Measurements from ENCODE around the gene TNFRSF18.
"Not testable (repeated sequence)": the region's sequence is repeated elsewhere in the genome, so short reads cannot be mapped to it uniquely, and the experiment has no call there.

Gene TNFRSF18, protein sequence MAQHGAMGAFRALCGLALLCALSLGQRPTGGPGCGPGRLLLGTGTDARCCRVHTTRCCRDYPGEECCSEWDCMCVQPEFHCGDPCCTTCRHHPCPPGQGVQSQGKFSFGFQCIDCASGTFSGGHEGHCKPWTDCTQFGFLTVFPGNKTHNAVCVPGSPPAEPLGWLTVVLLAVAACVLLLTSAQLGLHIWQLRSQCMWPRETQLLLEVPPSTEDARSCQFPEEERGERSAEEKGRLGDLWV

DNA sequence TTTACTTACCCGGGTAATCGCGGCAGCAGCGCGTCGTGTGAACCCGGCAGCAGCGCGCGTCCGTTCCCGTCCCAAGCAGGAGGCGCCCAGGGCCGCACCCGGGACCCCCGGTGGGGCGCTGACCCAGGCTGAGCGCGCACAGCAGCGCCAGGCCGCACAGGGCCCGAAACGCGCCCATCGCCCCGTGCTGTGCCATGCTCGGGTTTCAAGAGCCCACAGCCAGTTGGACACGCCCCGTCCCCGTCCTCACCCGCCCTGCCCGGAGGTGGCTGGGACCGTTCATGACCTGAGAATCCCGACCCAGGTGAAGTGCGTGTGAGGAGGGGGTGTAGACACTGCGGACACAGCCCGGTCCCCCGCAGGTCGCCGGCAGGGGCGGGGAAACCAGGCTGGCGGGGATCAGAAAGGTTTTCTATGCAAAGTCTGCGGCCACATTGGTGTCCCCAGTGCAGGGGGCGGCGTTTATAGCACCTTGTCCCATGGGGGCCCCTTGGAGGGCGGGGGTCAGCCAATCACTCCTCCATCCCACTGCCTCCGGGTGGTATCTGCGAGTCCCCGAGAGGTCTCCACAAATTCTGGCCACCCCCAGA lies at the start of gene TNFRSF18:
TNFRSF18 (minus strand) TSS at position 217 of the 590 bp plus-strand sequence; CDS start at position 196, 21 bp downstream.
- DNase-seq (ENCODE audit: low spot score): no peak

DNA sequence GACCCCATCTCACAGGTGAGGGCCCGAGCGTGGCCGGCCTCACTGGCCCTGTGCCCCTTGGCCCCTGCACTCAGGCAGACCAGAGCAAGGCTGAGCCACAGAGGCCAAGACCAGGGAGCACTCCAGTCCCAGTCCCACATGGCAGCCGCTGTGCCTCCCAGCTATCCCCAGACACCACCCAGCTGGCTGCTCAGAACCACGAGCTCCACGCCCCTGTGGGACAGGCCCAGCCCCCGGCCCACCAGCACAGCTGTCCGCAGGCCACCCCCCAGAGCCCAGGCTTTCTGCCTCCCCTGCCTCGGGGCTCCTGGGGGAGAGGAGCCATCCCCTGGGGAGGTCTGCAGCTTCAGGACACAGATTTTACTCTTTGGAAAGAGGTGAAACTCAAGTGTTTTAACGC lies 49.2 kb upstream of the TNFRSF18 start:
- DNase-seq (ENCODE audit: low spot score): no peak

DNA sequence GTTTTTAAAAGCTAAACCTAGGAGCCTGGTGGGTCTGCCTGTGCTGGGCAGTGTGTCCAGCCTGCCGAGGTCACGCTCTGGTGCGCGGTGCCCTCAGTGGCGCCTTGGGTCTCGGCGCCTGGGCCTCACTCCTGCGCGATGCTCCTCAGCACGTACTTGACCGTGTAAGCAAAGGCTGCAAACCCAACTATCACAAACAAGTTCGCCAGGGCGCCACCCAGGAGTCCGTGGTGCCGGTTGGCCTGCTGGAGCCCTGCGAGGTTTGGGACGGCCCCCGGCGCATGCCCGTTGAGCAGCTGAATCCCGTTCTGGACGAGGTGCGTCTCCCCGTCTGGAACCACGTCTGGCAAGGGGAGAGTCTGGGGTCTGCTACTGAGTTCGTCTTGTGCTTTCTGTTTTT lies 48.7 kb upstream of the TNFRSF18 start:
- no peak for DNase-seq (ENCODE audit: low spot score)

DNA sequence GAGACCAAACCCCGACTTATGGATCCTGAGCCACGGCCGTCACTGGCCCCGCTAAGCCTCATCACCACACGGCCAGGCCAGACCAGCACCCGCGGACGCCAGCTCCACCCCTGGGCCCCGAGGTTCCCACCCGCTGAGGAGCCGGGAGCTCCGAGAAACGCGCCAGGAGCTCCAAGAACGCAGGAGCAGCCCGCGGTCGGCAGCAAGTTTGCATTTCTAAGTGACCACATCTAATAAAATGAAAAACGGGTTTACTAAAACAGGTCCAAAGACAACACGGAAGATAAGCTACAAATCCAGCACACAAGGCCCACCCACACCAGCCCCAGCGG lies 48.2 kb upstream of the TNFRSF18 start:
- DNase-seq (ENCODE audit: low spot score): no peak

DNA sequence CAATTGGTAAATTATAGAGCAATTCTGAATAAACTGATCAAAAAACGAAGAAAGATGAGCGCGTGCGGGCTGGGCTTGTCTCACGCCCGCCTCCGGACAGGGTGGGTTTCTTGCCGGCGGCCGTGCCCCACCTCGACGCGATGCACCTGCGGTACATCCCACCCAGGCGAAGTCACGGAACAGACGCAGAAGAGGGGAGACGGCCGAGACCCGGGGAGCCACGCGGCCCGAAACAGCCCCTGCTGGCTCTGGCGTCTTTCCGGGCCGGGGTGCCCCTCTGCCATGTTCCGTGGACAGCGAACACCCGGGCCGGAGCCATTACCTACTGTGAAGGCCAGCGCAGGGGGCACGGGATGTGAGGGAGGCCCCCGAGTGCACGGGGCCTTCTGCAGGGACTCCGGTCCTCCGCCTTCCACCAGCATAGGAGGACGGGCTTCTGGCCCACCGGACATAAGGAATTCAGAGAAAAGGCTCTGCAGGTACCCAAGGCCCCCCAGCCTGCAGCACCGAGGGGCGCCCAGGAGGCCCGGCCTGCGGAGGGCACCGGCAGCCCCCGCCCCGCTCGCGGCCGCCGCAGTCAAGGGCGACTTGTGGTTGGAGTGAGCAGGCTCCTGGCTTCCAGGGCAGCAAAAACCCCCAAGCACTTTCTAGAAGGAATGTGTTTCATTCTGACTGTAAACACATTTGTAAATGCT lies 47.7 kb upstream of the TNFRSF18 start:
- DNase-seq (ENCODE audit: low spot score): no peak

DNA sequence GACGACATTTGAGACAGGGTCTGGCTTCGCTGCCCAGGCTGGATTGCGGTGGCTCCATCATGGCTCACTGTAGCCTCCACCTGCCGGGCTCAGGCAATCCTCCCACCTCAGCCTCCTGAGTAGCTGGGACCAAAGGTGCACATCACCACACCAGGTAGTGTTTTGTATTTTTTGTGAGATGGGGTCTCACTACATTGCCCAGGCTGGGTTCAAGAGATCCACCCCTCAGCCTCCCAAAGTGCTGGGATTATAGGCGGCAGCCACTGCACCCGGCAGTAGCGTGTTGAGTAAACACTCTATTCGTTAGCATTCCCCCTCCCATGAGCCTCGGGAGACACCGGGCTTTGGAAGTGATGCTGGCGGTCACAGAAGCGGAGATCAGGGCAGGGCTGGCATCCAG lies 46.9 kb upstream of the TNFRSF18 start:
- DNase-seq (ENCODE audit: low spot score): no peak

DNA sequence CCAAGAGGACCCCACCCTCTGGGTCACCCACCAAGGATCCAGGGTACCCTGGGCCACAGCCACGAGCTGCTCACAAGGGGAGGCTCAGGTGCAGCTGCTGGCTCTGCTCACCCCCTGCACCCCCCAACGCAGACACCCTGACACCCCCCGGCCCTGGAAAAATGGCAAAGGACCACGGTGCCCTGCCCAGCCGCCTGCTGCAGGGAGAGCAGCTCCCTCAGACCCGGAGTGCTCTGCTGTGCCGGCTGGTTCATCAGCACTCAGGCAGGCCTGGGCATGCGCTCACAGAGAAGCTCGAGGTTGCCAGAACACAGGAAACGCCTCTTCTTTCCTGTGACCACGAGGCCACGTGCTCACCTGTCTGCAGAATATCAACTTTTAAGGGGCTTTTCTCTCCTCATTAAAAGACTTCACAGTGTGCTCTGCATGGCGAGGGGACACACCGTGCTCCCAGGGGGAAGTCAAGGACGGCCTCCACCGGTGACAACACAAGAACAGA lies 44.4 kb upstream of the TNFRSF18 start:
- DNase-seq (ENCODE audit: low spot score): no peak

DNA sequence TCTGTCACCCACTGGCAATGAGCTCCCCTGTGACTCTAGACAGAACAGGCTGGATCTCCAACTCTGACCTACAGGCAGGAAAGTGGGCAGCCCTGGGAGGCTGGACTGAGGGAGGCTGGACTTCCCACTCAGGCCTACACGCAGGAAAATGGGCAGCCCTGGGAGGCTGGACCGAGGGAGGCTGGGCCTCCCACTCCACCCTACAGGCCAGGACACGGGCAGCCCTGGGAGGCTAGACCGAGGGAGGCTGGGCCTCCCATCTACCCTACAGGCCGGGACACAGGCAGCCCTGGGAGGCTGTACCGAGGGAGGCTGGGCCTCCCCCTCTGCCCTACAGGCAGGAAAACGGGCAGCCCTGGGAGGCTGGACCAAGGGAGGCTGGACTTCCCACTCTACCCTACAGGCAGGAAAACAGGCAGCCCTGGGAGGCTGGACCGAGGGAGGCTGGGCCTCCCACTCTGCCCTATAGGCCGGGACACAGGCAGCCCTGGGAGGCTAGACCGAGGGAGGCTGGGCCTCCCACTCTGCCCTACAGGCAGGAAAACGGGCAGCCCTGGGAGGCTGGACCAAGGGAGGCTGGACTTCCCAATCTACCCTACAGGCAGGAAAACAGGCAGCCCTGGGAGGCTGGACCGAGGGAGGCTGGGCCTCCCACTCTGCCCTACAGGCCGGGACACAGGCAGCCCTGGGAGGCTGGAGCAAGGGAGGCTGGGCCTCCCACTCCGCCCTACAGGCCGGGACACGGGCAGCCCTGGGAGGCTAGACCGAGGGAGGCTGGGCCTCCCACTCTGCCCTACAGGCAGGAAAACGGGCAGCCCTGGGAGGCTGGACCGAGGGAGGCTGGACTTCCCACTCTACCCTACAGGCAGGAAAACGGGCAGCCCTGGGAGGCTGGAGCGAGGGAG lies 41.9 kb upstream of the TNFRSF18 start:
- not testable (repeated sequence) for DNase-seq (ENCODE audit: low spot score)

DNA sequence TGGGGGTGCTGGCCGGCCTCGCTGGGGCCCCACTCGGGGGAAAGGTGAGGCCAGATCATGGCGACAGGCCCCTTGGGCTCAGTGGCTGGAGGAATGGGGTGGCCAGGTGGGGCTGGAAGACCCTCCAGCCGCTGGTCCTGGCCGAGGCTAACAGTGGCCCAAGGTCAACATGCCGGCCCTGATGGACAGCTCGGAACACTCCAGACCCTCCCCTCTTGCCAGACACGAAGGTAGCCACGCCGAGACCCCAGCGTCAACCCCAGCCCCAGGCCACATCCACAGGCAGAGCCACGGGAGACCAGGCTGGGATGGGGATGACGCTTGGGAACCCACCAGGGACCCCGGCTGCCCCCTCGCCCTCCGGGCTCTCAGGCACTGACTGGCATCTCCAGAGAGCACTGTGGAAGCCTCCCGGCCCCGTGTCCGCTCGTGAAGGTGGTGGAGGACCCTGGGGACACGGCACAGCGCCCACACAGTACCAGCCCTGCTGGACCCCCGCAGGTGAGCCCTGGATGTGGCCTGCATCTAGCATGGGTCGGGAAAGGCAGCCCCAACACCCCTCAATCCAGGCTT lies 41.0 kb upstream of the TNFRSF18 start:
- DNase-seq (ENCODE audit: low spot score): no peak

DNA sequence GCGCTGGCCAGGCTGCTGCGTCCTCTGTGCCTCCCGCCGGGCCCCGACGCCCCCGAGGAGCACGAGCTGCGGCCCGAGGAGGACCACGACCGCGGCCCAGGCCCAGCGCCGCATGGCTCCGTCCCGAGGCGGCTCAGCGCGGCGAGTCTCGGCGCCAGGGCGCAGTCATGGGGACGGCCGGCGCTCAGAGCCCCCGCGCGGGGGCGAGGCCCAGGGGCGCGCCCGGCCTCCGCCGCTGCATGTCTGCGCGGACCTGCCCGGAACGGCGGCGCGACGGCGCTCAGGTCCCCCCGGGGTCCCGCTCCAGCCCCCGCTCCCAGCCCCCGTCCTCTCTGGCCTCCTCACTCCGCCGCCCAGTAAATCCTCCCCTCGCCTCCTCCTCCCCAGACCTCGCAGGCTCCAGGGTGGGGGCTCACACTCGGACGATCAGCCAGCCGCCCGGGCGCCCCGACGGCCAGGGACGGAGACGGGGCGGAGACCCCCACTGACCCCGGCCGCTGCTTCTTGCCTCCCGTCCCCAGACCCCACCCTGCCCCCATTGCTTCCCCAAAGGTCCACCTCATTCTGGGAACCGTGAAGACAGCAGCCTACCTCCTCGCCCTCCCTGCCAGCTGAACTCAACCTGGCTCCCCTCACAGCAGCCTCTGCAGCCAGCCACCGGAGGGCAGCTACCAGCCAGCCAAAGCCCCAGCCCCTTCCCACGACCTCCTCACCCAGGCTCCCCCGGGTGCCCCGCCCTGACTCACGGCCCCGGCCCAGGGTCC lies 40.4 kb upstream of the TNFRSF18 start, which contains the start of gene C1QTNF12:
C1QTNF12 (minus strand) TSS at position 146 of the 764 bp plus-strand sequence; CDS start at position 114, 32 bp downstream.
- DNase-seq (ENCODE audit: low spot score): no peak

DNA sequence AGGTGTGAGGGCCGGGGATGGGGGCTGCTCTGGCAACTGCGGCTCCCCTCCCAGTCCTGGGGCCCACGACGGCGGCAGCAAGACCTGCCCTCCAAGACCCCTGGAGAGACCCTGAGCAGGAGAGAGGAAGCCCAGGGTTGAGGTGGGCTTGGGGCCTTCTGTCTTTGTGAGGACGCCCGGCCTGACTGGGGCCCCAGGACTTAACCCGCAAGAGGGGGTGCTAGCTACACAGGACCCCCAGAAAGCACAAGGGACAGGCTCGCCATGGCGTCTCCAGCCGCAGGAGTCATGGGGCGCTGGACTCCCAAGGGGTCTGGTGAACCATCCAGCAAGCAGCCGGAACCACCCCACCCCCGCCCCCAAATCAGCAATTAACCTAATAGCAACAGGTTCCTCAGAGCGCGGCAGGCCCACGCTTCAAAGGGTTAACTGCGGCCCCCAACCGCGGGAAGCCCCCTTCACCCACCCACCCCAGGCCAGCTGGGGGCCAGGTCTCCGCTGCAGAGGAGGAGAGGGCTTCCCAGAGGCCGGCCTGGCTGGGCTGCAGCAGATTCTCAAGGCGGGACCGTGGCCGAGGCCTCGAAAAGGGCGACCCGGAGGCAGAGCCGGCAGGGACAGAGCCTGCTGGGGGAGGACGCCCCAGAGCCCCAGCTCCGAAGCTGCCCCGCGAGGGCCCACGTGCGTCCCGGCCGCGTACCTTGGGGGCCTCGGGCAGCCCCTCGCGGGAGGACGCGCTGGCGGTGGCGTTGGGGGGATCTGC lies 39.6 kb upstream of the TNFRSF18 start:
- no peak for DNase-seq (ENCODE audit: low spot score)

DNA sequence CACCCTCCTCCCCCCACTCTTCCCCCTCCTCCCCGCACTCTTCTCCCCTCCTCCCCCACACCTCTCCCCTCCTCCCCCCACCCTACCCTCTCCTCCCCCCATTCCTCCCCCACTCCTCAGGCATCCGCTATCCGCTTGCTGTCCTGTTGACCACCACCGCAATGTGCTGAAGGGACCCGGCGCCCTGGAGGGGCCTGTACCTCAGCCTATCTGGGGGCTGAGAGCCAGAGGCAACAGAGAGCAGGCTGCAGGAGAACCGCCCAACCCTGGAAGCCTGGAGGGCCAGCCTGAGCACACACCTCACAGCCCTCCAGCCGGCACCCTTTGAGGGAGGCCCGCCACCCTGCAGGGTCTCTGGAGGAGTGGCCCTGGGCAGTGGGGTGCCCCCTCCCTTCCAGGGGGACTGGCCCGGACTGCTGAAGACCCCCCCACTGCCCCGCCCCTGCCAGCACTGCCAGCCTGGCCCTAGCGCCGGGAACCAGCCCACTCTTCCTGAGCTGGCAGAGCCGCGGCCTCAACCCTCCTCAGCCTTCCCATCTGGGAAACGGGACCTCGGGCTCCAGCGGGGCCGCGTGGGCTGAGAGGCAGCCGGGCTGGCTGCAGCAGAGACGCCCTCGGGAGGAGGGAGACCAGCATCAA lies 38.9 kb upstream of the TNFRSF18 start:
- no peak for DNase-seq (ENCODE audit: low spot score)

DNA sequence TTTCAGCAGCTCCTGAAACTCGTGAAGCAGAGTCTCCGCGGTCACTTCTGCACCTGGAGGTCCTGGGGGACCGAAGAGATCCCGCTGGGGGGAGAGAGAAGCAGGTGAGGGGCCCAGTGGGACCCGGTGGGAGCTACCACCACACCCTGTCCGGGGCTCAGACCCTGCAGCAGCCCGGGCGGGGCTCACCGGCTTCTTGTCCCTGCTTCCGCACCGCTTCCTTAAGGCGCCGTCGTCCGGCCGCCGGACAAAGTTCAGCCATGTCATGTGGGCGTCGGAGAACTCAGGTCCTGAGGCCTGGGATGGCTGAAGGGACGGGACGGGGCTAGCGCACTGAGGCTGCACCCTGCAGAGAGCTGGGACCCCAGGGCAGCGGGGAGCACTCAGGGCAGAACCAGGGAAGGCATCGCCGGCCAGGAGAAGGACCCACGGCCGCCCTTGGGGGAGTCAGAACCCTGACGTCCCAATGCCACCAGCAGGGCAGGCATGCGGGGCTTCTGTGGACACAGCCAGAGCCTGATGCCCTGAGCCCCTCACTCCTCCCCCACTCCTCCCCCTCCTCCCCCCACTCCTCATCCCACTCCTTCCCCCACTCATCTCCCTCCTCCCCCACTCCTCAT lies 37.9 kb upstream of the TNFRSF18 start:
- DNase-seq (ENCODE audit: low spot score): no peak

DNA sequence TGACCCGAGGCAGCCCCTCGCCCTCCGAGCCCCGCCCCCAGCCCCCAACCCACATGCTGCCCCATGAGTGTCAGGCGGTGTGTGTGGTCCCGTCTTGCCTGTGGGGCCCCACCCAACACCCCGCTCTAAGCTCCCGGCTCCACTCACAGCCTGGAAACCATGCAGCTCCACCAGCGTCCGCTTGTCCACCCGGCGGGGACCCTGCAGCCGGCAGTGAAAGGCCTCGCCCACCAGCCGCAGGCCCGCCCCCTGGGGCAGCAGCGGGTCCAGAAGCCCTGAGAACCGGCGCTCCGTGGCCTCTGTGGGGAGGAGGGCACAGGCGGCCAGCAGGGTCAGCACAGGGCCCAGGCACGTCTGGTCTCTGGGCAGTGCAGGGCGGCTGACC lies 37.4 kb upstream of the TNFRSF18 start:
- DNase-seq (ENCODE audit: low spot score): no peak

DNA sequence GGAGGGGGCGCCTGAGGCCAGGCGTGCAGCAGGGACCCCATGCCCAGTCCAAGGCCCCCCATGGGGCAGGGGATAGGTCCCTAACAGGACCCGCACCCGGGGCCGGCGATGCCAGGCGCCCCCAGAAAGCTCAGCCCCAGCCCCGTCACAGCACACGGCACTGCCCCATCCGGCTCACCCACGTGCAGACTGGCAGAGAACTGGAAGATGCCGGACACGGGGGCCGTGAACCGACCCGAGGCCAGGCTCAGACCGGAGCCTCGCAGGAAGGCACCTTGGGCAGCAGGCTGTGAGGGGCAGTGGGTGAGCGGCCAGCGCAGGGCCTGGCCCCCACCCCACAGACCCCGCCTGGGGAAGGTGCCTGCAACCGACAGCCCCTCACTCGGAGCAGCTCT lies 36.9 kb upstream of the TNFRSF18 start:
- DNase-seq (ENCODE audit: low spot score): no peak

DNA sequence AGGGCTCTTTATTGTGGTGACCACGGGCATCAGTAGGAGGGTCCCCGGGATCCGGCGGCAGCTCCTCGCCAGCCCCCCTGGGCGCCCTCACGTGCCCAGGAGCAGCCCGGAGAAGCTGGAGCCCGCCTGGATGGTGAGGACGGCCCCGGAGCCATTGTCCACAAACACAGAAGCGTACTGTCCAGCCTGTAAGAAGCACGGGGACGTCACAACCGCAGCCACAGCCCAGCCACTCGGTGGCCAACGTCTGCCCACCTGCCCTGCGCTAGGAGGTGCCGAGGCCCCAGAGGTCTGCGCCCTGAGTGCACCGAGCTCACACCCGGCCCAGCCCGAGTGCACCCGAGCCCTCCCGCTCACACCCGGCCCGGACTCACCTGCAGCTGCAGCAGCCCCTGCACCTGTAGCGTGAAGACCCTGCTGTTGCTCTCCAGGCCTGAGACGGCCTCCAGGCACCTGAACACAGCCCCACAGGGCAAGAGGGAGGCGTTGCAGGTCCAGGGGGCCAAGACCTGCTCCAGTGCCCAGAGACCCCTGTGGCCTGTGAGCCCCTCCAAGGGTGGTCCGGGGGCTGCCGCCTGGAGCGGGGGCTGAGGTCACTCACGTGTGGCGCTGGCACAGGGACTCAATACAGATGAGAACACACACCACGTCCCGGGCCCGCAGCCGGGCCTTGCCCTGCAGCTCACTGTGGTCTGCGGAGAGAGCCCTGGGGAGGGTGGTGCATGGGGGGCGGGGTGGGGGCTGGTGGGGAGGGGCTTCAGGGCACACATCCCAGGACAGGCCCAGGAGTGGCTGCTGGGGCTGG lies 36.3 kb upstream of the TNFRSF18 start:
- no peak for DNase-seq (ENCODE audit: low spot score)

DNA sequence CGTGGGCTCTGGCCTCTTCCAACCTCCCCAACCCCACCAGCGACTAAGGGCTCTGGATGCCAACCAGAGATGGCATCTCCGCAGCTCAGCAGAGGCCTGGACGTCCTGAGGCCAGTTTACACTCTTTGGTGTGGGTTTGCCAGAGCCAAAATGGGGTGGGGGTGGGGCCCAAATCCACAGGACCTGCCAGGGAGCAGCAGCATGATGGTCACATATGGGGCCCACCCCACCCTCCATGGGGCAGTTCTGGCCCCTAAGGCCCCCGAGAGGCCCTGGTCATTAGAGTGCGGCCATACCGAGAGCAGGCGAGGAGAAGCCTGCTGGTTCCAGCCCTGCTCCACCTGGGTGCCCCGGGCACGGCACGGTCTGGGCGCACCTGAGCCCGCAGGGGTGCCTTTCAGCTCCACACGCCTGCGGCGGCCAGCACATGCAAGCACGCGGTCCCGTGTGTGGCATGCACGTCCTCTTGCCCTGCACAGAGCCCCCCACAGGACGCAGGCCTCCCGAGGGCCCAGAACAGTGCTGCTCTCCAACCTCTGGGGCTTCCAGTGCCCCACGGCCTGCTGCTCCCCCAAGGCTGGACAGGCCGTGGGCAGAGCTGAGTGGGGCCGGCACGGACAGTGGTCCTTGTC lies 35.3 kb upstream of the TNFRSF18 start:
- DNase-seq (ENCODE audit: low spot score): no peak
